Hepatocyte (in vitro differentiated cells): ENCODE data around the gene GJB3. TPM values are rescaled to one million over a fixed set of nuclear protein-coding genes. Genes with fewer than 3 reads are reported as not detected.
A peak's percentile ranks its signal among the peaks of the same experiment; 100 is the strongest.

ENCODE experiments used
- DNase-seq: peaks from one replicate; pipeline ENCODE4 v3.0.0-alpha.2; 2016; ENCODE audit warnings: low spot score
- H2AFZ ChIP-seq: fragments of 200-600 bp; sonication (generic); 2 replicates; pipeline ENCODE4 v1.6.0; 2016; ENCODE audit warnings: antibody characterized with exemption, mild to moderate bottlenecking
- H3K27ac ChIP-seq: fragments of 200-600 bp; sonication (generic); 2 replicates; pipeline ENCODE4 v1.5.1; 2016; ENCODE audit warnings: mild to moderate bottlenecking
- H3K27me3 ChIP-seq: fragments of 200-600 bp; sonication (generic); 2 replicates; pipeline ENCODE4 v1.6.1; 2016
- H3K36me3 ChIP-seq: fragments of 200-600 bp; sonication (generic); replicated peaks from 2 replicates; pipeline ENCODE4 v1.5.1; 2016; ENCODE audit warnings: low read depth; ENCODE audit not compliant: insufficient read depth
- H3K4me1 ChIP-seq: fragments of 200-600 bp; sonication (generic); 2 replicates; pipeline ENCODE4 v1.5.1; 2016; ENCODE audit warnings: mild to moderate bottlenecking, moderate library complexity; ENCODE audit not compliant: insufficient read depth
- H3K4me2 ChIP-seq: fragments of 200-600 bp; sonication (generic); 2 replicates; pipeline ENCODE4 v1.6.0; 2016
- H3K4me3 ChIP-seq: fragments of 200-600 bp; sonication (generic); 2 replicates; pipeline ENCODE4 v1.5.1; 2016; ENCODE audit warnings: mild to moderate bottlenecking
- H3K79me2 ChIP-seq: fragments of 200-600 bp; sonication (generic); 2 replicates; pipeline ENCODE4 v1.6.0; 2017; ENCODE audit warnings: mild to moderate bottlenecking
- H3K9me2 ChIP-seq: fragments of 200-600 bp; sonication (generic); replicated peaks from 2 replicates; pipeline ENCODE4 v1.6.0; 2017; ENCODE audit warnings: mild to moderate bottlenecking; ENCODE audit not compliant: insufficient read depth
- H3K9me3 ChIP-seq: fragments of 200-600 bp; sonication (generic); 2 replicates; pipeline ENCODE4 v1.5.1; 2016; ENCODE audit warnings: low read depth, mild to moderate bottlenecking
- H4K20me1 ChIP-seq: fragments of 200-600 bp; sonication (generic); 2 replicates; pipeline ENCODE4 v1.6.0; 2016; ENCODE audit warnings: mild to moderate bottlenecking; ENCODE audit not compliant: insufficient read depth, poor library complexity, severe bottlenecking
- EZH2 ChIP-seq: fragments of 200-600 bp; sonication (generic); IDR thresholded peaks from 2 replicates; pipeline ENCODE4 v1.6.1; 2016; ENCODE audit warnings: antibody characterized with exemption, mild to moderate bottlenecking, borderline replicate concordance
- EZH2phosphoT487 ChIP-seq: fragments of 200-600 bp; sonication (generic); IDR thresholded peaks from one replicate; pipeline ENCODE4 v1.6.1; 2018; ENCODE audit warnings: antibody characterized with exemption, mild to moderate bottlenecking, low read depth, moderate library complexity; ENCODE audit not compliant: unreplicated experiment, severe bottlenecking
- WGBS: methylation state at CpG from one replicate; pipeline ENCODE4 v1.1.6; 2016; ENCODE audit warnings: low lambda C conversion rate; ENCODE audit errors: missing lambda C conversion rate; 5-methylcytosine and 5-hydroxymethylcytosine counted together
- polyA plus RNA-seq: library from polyadenylated mRNA; unstranded; fragments of >200 nt; fragmentation: Nextera tagmentation; extraction: Ambion mirVana; gene quantifications from 2 replicates; pipeline ENCODE4 v1.2.1, GENCODE V29; 2016
- total RNA-seq: library from RNA; depleted of rRNA; stranded (reverse); fragments of >200 nt; gene quantifications from 2 replicates; pipeline ENCODE4 v1.2.3, GENCODE V29; 2014
- TF ChIP-seq, protein P1 (sequence below): fragments of 200-600 bp; sonication (generic); IDR thresholded peaks from 2 replicates; pipeline ENCODE4 v1.5.1; 2016; ENCODE audit warnings: antibody characterized with exemption, mild to moderate bottlenecking; ENCODE audit not compliant: poor library complexity

Gene GJB3
- total and polyA plus RNA-seq, 2 experiments from 2014 or later: 2.0 to 3.2 TPM

DNA sequence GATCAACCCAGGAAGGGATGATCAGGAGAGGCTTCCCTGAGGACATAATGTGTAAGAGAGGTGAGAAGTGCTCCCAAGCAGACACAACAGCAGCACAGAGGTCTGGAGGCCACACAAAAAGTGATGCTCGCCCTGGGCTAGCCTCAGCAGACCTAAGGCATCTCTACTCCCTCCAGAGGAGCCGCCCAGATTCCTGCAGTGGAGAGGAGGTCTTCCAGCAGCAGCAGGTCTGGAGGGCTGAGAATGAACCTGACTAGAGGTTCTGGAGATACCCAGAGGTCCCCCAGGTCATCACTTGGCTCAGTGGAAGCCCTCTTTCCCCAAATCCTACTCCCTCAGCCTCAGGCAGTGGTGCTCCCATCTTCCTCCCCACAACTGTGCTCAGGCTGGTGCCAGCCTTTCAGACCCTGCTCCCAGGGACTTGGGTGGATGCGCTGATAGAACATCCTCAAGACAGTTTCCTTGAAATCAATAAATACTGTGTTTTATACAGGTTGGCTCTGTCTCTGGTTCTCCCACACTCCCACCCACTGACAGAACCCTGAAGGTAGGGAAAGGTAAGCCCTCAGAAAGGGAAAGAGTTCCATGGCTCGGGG, 5.0 kb downstream of the GJB3 start:
- peaks cover 15% of the 10 kb centered on the region for H3K4me1 ChIP-seq
- no peak overlapping the region for H2AFZ ChIP-seq
- no peaks in the 10 kb centered on the region for H3K79me2 ChIP-seq
- H3K4me2 ChIP-seq: no peak overlapping the region
- 71% methylated on average over 4 of the region's 4 CpGs for WGBS
- no peaks in the 10 kb centered on the region for H3K9me3 ChIP-seq
- no peak overlapping the region for H3K27ac ChIP-seq
- no peaks in the 10 kb centered on the region for H4K20me1 ChIP-seq
- no peaks in the 10 kb centered on the region for H3K9me2 ChIP-seq
- H3K27me3 ChIP-seq: peaks cover 21% of the 10 kb centered on the region
- no peak overlapping the region for H3K4me3 ChIP-seq
- DNase-seq: no peak
- no peaks in the 10 kb centered on the region for H3K36me3 ChIP-seq
- TF ChIP-seq EZH2phosphoT487 (no peak), EZH2 (no peak)
- TF ChIP-seq, protein P1, sequence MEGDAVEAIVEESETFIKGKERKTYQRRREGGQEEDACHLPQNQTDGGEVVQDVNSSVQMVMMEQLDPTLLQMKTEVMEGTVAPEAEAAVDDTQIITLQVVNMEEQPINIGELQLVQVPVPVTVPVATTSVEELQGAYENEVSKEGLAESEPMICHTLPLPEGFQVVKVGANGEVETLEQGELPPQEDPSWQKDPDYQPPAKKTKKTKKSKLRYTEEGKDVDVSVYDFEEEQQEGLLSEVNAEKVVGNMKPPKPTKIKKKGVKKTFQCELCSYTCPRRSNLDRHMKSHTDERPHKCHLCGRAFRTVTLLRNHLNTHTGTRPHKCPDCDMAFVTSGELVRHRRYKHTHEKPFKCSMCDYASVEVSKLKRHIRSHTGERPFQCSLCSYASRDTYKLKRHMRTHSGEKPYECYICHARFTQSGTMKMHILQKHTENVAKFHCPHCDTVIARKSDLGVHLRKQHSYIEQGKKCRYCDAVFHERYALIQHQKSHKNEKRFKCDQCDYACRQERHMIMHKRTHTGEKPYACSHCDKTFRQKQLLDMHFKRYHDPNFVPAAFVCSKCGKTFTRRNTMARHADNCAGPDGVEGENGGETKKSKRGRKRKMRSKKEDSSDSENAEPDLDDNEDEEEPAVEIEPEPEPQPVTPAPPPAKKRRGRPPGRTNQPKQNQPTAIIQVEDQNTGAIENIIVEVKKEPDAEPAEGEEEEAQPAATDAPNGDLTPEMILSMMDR: no peak

DNA sequence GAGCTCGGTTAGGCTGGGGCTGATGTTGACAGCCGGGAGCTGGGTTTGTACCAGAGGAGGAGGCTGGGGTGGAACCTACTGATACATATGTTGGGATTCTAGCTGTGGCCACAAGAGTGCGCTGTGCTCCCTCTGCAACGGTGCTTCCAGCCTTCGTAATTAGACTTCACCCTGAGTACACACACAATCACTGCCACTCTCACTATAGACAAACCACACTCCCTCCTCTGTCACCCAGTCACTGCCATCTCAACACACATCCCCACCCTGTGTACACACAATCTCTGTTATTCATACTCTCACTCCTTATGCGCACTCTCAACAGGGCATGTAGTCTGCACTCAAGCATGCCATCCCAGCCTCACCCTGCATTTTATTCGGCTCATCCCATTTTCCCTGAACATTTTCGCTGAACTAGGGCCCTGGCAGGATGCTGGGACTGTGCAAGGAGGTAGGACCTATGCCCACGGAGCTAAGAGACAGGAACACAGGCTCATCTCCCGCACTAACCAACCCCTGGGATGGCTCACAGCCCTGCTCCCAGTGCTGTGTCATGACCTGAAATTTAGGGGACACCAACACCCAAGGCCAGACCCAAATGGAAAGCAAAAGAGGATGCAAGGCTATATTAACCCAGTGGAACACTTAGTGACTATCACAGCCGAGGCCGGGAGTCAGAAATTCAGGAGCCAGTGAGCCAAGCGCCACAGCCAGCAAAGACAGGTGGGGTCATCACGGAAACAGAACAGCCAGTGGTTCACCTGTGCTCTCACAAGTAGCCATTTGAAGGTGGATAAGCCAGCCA, 5.7 kb downstream of the GJB3 start:
- Histone ChIP-seq H3K4me2 (no peak overlapping the region), H3K36me3 (no peaks in the 10 kb centered on the region), H3K79me2 (no peaks in the 10 kb centered on the region), H2AFZ (no peak overlapping the region), H3K27ac (no peak overlapping the region), H3K4me1 (peaks cover 7% of the 10 kb centered on the region), H3K27me3 (peaks cover 16% of the 10 kb centered on the region), H4K20me1 (no peaks in the 10 kb centered on the region), H3K9me3 (no peaks in the 10 kb centered on the region), H3K9me2 (no peaks in the 10 kb centered on the region), H3K4me3 (no peak overlapping the region)
- peak; percentile 89 for DNase-seq
- WGBS: 48% methylated on average over 14 of the region's 14 CpGs
- TF ChIP-seq, protein P1: peak; percentile 87
- TF ChIP-seq EZH2: no peak

DNA sequence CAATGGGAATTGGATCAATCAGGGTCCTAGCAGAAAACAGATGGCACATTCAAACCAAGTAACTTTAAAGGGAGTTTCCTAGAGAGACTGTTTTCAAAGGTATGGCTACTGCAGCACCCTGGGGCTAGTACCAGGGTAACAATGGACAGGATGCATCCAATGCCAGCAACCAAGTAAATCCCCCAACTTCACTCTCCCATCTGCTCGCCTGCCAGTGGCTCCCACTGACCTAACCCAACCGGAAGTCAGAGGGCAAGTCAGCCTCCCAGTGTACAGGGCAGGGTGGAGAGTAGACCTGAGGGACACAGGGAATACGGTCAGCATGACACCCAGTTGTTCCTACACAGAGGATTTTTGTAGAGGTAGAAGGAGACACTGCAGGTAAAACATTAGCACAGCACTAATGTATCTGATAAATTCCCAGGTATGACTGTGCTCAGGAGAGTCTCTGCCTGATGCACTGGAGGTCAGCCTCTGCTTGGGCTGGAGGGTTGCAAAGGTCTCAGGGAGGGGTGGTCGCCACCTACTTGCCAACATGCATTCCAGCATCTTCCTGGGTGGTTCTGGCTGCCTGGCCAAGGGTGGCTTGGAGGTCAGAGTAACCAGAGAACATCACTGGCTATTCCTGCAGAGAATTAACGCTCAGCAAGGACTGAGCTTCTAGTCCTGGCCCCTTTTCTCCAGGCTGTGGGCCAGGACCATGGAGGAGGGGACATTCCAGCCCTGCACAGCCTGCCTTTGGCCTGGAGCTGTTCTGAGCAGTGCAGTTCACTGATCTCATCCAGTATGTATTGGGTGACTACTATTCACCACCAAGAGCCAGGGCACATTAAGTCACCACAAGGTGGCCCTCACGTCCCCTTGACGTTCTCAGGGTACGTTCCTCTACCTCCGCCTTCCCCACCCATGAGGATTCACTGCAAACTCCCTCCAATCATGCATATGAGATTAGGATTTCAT, 6.7 kb downstream of the GJB3 start:
- H3K27ac ChIP-seq: no peak overlapping the region
- no peak for DNase-seq
- H3K9me3 ChIP-seq: no peaks in the 10 kb centered on the region
- H3K27me3 ChIP-seq: peaks cover 15% of the 10 kb centered on the region
- H4K20me1 ChIP-seq: no peaks in the 10 kb centered on the region
- no peaks in the 10 kb centered on the region for H3K9me2 ChIP-seq
- no peaks in the 10 kb centered on the region for H3K4me1 ChIP-seq
- no peak overlapping the region for H3K4me3 ChIP-seq
- 52% methylated on average over 9 of the region's 9 CpGs for WGBS
- no peak overlapping the region for H3K4me2 ChIP-seq
- H2AFZ ChIP-seq: no peak overlapping the region
- no peak for TF ChIP-seq EZH2phosphoT487
- TF ChIP-seq, protein P1: no peak
- no peak for TF ChIP-seq EZH2
- H3K36me3 ChIP-seq: no peaks in the 10 kb centered on the region
- no peaks in the 10 kb centered on the region for H3K79me2 ChIP-seq
